Heart left ventricle (tissue), 16 donors: ENCODE data around the gene MACROH2A1. TPM values are rescaled to one million over a fixed set of nuclear protein-coding genes. Genes with fewer than 3 reads are reported as not detected.
A peak's percentile ranks its signal among the peaks of the same experiment; 100 is the strongest.

Experiments
- ATAC-seq, 4 donors: fragments of 200-7000 bp; cut with Tn5 transposase; one replicate each; pipeline ENCODE4 v1.9.1; 2020 to 2022; ENCODE audit warnings: moderate library complexity in 4 of 4, mild to moderate bottlenecking in 3 of 4, moderate number of reproducible peaks in 1 of 4
- DNase-seq, 5 donors: peaks; one replicate each; pipeline ENCODE4 v3.0.0-alpha.2; 2020
- H3K27ac ChIP-seq, 12 donors: fragments of 200-600 bp; sonication (generic) in 4 of 12; one replicate each; pipeline versions ENCODE4 v1.5.0 to v1.8.0; 2016 to 2022; ENCODE audit warnings: mild to moderate bottlenecking in 2 of 12
- H3K27me3 ChIP-seq, 9 donors: fragments of 200-600 bp; sonication (generic) in 2 of 9; one replicate each; pipeline versions ENCODE4 v1.5.1 to v1.8.0; 2016 to 2022; ENCODE audit warnings: mild to moderate bottlenecking in 3 of 9
- H3K36me3 ChIP-seq, 9 donors: fragments of 200-600 bp; sonication (generic) in 2 of 9; one replicate each; pipeline versions ENCODE4 v1.5.0 to v1.8.0; 2018 to 2022; ENCODE audit warnings: mild to moderate bottlenecking in 2 of 9
- H3K4me1 ChIP-seq, 12 donors: fragments of 200-600 bp; sonication (generic) in 4 of 12; one replicate each; pipeline versions ENCODE4 v1.5.0 to v1.8.0; 2016 to 2022; ENCODE audit warnings: mild to moderate bottlenecking in 3 of 12
- H3K4me3 ChIP-seq, 12 donors: fragments of 200-600 bp; sonication (generic) in 4 of 12; one replicate each; pipeline versions ENCODE4 v1.5.0 to v1.8.0; 2017 to 2022; ENCODE audit warnings: mild to moderate bottlenecking in 9 of 12, moderate library complexity in 4 of 12
- H3K9me3 ChIP-seq, 12 donors: fragments of 200-600 bp; sonication (generic) in 4 of 12; one replicate each; pipeline versions ENCODE4 v1.5.0 to v1.8.0; 2016 to 2022; ENCODE audit warnings: mild to moderate bottlenecking in 1 of 12
- POLR2A ChIP-seq, 2 donors: fragments of 450-650 bp; IDR thresholded peaks; one replicate each; pipeline ENCODE4 v1.6.1; 2017; ENCODE audit warnings: antibody characterized with exemption in 2 of 2, mild to moderate bottlenecking in 2 of 2, moderate library complexity in 2 of 2
- WGBS, 4 donors: extraction: QIAGEN DNeasy Blood & Tissue Kit in 2 of 4; methylation state at CpG; one replicate each; pipeline versions ENCODE4 v1.1.5 to v1.1.7; 2013 to 2018; 5-methylcytosine and 5-hydroxymethylcytosine counted together
- intact Hi-C, 10 donors: fragments of 100-400 bp; cut with DNase I; formaldehyde crosslinking; loops; one replicate each; pipeline versions ENCODE4 v1.11.1 to v1.14.2; 2022
- polyA plus RNA-seq, 2 donors: library from polyadenylated mRNA; stranded (reverse); fragments of 200-250 nt; gene quantifications; one replicate each; pipeline ENCODE4 v1.2.3, GENCODE V29; 2013
- total RNA-seq, 9 donors: library from RNA; depleted of rRNA in 2 of 9; stranded (reverse); fragments of >200 nt in 2 of 9; fragmentation: NEBNext Ultra II Directional in 3 of 9; extraction: Animal tissue kit (Norgen Biotek cat#: 25700) in 3 of 9; gene quantifications; one replicate each; pipeline versions ENCODE4 v1.1.0 to v1.2.4, GENCODE V29; 2016 to 2023
- TF ChIP-seq, protein P1 (sequence below), 12 donors: fragments of 200-600 bp; sonication (generic) in 4 of 12; IDR thresholded peaks; one replicate each; pipeline versions ENCODE4 v1.5.0 to v1.8.0; 2018 to 2022; ENCODE audit warnings: antibody characterized with exemption in 12 of 12, mild to moderate bottlenecking in 5 of 12
- donor health status: ischemic (EF 13 %, LVEDD 7.1; RV severe dilation, severe dysfunction).
- donor health status: healthy with polysubstance abuse.
- donor health status: DM: no; HTN: yes; CAD: no.
- donor health status: DM: no; HTN: no; CAD: no.
- donor health status: ischemic (EF 25% LVEDD 6.9; RV normal size, moderate dysfunction).
- donor health status: ischemic (EF 25% LVEDD 5.7; RV mildly dilated, moderate dysfunction).
- donor health status: healthy.
- donor health status: DM: yes; HTN: yes; CAD: no.
- donor health status: ischemic (EF 35%, LVEDD 5.7; RV mildly dilated, moderate dysfunction).
- donor health status: nonischemic (EF 11% LVEDD 7.7; RV severe dilation, severe dysfunction).
- donor health status: DM: yes; HTN: yes; CAD: no.
- donor health status: PGD.
- donor health status: ischemic (EF 29% LVEDD 5.4; RV normal size, mild dysfunction).
- donor health status: nonischemic (EF 23%, LVEDD 6.1; RV moderate dilation, normal function).

Gene MACROH2A1
- total and polyA plus RNA-seq, 11 donors, result 86.5 to 170 (median 112) TPM

DNA sequence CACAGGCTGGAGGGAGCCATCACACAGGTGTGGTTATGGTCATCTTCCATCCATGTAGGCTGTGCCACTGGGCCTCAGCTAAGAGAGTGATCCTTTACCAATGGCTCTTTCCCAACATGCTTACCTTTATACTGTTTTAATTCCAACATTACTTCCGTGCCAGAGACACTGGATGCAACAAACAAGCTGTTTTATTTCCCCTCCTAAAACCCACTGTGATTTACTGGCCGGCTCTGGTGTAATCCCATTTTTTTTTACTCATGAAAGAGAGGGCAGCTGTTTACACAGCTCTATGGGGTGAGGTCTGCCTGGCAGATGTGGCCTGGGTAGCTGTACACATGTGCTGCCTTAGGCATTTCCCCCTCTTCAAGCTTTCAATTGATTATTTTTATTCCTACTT is 58.5 kb downstream of the MACROH2A1 start:
- Histone ChIP-seq H3K4me3 (no peak overlapping the region), H3K9me3 (no peaks in the 10 kb centered on the region), H3K4me1 (peaks cover 0 to 17% (median 1%) of the 10 kb centered on the region in 12 donors), H3K27me3 (no peaks in the 10 kb centered on the region), H3K36me3 (peaks cover 2 to 100% (median 96%) of the 10 kb centered on the region in 9 donors), H3K27ac (no peak overlapping the region)
- DNase-seq, result no peak
- TF ChIP-seq, protein P1, sequence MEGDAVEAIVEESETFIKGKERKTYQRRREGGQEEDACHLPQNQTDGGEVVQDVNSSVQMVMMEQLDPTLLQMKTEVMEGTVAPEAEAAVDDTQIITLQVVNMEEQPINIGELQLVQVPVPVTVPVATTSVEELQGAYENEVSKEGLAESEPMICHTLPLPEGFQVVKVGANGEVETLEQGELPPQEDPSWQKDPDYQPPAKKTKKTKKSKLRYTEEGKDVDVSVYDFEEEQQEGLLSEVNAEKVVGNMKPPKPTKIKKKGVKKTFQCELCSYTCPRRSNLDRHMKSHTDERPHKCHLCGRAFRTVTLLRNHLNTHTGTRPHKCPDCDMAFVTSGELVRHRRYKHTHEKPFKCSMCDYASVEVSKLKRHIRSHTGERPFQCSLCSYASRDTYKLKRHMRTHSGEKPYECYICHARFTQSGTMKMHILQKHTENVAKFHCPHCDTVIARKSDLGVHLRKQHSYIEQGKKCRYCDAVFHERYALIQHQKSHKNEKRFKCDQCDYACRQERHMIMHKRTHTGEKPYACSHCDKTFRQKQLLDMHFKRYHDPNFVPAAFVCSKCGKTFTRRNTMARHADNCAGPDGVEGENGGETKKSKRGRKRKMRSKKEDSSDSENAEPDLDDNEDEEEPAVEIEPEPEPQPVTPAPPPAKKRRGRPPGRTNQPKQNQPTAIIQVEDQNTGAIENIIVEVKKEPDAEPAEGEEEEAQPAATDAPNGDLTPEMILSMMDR (IDR thresholded peaks at IDR 0.05), result no peak
- no peak for TF ChIP-seq POLR2A (IDR thresholded peaks at IDR 0.05)
- no peak for ATAC-seq
- 76 to 89% (median 87%) methylated on average over 2 of the region's 2 CpGs for WGBS, 4 donors
- intact Hi-C loops, result loop anchor here in 1 of 10 donors (10.0 kb wide), 1 partner anchor 84 kb away; no protein-coding TSS in a partner anchor

DNA sequence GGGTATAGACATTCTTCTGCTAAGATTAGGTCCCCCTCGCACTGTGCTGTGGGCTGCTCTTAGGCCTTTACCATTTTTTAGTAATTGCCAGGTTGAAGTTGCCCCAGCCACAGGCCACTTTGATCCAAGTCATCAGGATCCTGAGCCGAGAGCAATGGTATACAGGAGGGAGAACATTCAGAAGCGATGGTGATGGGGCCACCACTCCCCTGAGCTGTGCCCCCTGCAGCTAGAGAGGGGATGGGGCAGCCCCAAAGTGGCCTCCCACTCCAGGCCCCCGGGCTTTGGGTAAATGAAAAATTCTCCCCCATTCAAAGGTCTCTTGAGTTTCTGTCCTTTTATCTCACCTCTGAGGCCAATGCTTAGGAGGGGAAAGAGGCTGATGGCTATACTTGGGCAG is 59.4 kb downstream of the MACROH2A1 start:
- peaks cover 0 to 100% (median 95%) of the 10 kb centered on the region in 9 donors for H3K36me3 ChIP-seq
- no peaks in the 10 kb centered on the region for H3K9me3 ChIP-seq
- intact Hi-C loops, result loop anchor here in 3 of 10 donors (10.0 kb wide), 4 partner anchors 85 to 145 kb away; no protein-coding TSS in a partner anchor
- no peak overlapping the region for H3K27ac ChIP-seq
- H3K4me3 ChIP-seq, result no peak overlapping the region
- TF ChIP-seq, protein P1 (IDR thresholded peaks at IDR 0.05), result no peak
- DNase-seq, result no peak
- H3K27me3 ChIP-seq, result no peaks in the 10 kb centered on the region
- no peak for ATAC-seq
- peaks cover 0 to 19% (median 2%) of the 10 kb centered on the region in 12 donors for H3K4me1 ChIP-seq
- WGBS, 4 donors, result 83 to 100% (median 92%) methylated on average over 4 of the region's 4 CpGs

DNA sequence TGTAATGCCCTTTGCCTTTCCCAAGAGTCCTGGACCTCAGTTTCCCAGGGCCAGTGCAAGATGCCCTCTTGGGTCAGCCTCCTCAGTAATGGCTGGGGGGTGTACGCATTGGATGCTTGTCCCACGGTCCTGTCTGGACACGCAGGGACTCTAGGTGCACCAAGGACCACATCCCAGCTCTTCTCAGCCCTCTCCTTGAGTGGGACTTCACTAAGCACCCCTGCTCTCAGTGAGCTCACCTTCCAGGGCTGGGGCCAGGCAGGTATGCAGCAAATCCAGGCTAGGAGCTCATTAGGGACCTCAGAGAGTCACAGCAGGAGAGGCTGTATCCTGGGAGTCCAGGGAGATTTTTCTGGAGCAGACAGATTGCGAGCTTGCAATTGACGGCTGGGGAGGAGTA is 59.8 kb downstream of the MACROH2A1 start:
- H3K27ac ChIP-seq, result no peak overlapping the region
- H3K27me3 ChIP-seq, result no peaks in the 10 kb centered on the region
- H3K36me3 ChIP-seq, result peaks cover 0 to 100% (median 95%) of the 10 kb centered on the region in 9 donors
- no peaks in the 10 kb centered on the region for H3K9me3 ChIP-seq
- ATAC-seq (no peak), DNase-seq (no peak)
- 92 to 94% (median 93%) methylated on average over 5 of the region's 5 CpGs for WGBS, 4 donors
- no peak overlapping the region for H3K4me3 ChIP-seq
- TF ChIP-seq, protein P1 (IDR thresholded peaks at IDR 0.05), result no peak
- TF ChIP-seq POLR2A (IDR thresholded peaks at IDR 0.05), result no peak
- intact Hi-C loops, result loop anchor here in 2 of 10 donors (10.0 kb wide), 3 partner anchors 94 to 144 kb away; no protein-coding TSS in a partner anchor
- peaks cover 0 to 19% (median 2%) of the 10 kb centered on the region in 12 donors for H3K4me1 ChIP-seq

DNA sequence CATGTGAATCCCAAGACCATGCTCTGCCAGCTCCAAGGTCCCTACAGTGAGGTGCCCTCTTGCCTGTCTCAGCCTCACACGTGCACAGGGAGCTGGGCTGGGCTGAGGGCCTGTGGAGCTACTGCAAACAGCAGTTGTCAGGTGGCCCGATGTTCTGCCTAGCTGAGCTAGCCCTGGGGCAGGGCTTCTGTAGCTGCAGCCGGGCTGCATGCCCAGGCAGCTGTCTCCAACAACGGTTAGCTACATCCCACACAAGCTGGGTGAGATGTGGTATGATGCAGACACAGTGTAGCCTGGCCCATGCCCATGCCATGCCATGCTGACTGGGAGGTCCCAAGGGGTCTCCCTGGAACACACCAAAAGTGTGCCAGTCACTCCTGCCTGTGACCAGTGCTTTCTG is 62.0 kb downstream of the MACROH2A1 start:
- intact Hi-C loops, result loop anchor here in 2 of 10 donors (10.0 kb wide), 3 partner anchors 92 to 142 kb away; no protein-coding TSS in a partner anchor
- ATAC-seq, result peak; percentile 32 to 89 (median 78)
- Histone ChIP-seq H3K4me1 (peaks cover 0 to 19% (median 2%) of the 10 kb centered on the region in 12 donors), H3K4me3 (no peak overlapping the region), H3K27ac (peak overlapping the region in 1 of 12 donors; percentile 14), H3K36me3 (peaks cover 0 to 96% (median 82%) of the 10 kb centered on the region in 9 donors), H3K27me3 (no peaks in the 10 kb centered on the region), H3K9me3 (no peaks in the 10 kb centered on the region)
- peak in 2 of 5 donors; percentile 33 to 65 for DNase-seq
- WGBS, 4 donors, result 30 to 61% (median 55%) methylated on average over 2 to 4 of the region's 4 CpGs
- no peak for TF ChIP-seq POLR2A (IDR thresholded peaks at IDR 0.05)
- TF ChIP-seq, protein P1 (IDR thresholded peaks at IDR 0.05), result no peak
